Jurkat, Clone E6-1 (cell line): Measurements from ENCODE around the gene SLC46A2. TPM values are rescaled to one million over a fixed set of nuclear protein-coding genes. Genes with fewer than 3 reads are reported as not detected.

Experiments used
- DNase-seq: peaks from one replicate; pipeline ENCODE4 v3.0.0-alpha.2; 2011; ENCODE audit warnings: low read depth, low spot score
- H3K4me3 ChIP-seq: 2 replicates; pipeline ENCODE4 v1.5.1; 2011; ENCODE audit warnings: mild to moderate bottlenecking, low read length, control low read depth, moderate library complexity
- polyA plus RNA-seq: library from polyadenylated mRNA; unstranded; fragments of >200 nt; gene quantifications from one replicate; pipeline ENCODE4 v1.2.1, GENCODE V29; 2012; ENCODE audit warnings: missing spikeins; ENCODE audit not compliant: insufficient read length, insufficient read depth

The SLC46A2 gene, protein sequence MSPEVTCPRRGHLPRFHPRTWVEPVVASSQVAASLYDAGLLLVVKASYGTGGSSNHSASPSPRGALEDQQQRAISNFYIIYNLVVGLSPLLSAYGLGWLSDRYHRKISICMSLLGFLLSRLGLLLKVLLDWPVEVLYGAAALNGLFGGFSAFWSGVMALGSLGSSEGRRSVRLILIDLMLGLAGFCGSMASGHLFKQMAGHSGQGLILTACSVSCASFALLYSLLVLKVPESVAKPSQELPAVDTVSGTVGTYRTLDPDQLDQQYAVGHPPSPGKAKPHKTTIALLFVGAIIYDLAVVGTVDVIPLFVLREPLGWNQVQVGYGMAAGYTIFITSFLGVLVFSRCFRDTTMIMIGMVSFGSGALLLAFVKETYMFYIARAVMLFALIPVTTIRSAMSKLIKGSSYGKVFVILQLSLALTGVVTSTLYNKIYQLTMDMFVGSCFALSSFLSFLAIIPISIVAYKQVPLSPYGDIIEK
- polyA plus RNA-seq, result not detected

DNA sequence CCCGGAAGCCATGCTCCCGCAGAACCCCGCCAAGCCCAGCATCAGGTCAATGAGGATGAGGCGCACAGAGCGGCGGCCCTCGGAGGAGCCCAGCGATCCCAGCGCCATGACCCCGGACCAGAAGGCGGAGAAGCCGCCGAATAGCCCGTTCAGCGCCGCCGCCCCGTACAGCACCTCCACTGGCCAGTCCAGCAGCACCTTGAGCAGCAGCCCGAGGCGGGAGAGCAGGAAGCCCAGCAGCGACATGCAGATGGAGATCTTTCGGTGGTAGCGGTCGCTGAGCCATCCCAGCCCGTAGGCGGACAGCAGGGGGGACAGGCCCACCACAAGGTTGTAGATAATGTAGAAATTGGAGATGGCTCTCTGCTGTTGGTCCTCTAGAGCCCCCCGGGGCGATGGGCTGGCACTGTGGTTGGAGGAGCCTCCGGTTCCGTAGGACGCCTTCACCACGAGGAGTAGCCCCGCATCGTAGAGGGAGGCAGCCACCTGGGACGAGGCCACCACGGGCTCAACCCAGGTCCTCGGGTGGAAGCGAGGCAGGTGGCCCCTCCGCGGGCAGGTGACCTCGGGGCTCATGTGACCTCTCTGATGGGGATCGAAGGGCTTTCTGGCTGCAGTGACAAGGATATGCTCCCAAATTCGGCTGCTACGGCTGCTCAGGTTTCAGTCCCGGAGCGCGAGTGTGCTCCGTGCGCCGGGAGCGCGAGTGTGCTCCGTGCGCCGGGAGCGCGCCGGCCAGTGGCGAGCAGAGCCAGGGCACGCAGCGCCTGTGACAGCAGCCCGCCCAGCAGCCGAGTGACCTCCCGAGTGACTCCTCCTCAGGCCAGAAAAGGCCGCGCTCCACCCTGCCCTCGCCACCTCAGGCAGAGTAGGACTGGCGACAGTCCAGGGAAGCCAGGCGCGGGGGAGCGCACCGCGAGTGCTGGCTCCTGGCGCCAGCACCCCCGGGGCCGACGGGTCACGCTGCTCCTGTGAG lies at the start of gene SLC46A2:
SLC46A2 (minus strand) TSS at position 771 of the 976 bp plus-strand sequence; CDS start at position 576, 195 bp downstream.
- DNase-seq, result no peak

DNA sequence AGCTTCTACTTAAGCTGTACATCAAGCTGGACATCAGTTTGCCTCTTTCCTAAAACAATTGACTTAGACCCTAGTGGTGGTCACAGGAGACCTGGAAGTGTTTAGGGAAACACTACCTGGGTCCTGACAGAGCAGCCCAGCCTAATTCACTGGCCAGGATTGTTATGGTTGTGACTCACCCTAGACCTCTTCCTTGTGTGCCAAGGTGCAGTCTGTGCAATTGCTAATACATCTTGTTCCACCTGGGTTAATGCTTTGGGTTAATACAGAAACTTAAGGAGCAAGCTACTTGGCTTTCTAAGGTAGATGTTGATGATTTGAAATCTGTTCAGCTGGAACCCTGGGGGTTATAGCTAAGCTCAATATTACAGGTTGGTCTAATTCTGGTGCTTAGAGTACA lies 48.7 kb upstream of the SLC46A2 start:
- H3K4me3 ChIP-seq, result no peak overlapping the region
- DNase-seq, result no peak

More for the DNA sequence above, at the start of gene SLC46A2:
- H3K4me3 ChIP-seq, result no peak within 1 kb of the TSS

DNA sequence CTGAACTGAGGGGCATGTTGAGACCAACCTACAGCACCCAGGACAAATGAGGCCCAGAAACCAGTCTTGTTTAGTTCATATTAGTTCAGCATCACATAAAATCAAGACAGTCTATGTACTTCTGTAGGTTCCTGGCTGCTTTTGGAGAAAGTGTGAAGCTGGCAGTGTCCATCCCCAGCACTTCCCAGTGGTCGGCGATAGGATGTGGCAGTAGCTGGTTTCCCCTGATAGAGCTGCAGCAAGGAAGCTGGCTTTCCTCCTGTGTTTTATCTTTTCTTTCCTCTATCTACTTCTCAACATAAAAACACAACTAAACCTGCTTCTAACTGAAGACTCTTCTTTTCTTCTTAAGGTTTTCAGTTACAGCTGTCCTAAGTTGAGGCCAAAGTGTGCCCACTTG lies 43.0 kb upstream of the SLC46A2 start:
- H3K4me3 ChIP-seq, result no peak overlapping the region
- no peak for DNase-seq

DNA sequence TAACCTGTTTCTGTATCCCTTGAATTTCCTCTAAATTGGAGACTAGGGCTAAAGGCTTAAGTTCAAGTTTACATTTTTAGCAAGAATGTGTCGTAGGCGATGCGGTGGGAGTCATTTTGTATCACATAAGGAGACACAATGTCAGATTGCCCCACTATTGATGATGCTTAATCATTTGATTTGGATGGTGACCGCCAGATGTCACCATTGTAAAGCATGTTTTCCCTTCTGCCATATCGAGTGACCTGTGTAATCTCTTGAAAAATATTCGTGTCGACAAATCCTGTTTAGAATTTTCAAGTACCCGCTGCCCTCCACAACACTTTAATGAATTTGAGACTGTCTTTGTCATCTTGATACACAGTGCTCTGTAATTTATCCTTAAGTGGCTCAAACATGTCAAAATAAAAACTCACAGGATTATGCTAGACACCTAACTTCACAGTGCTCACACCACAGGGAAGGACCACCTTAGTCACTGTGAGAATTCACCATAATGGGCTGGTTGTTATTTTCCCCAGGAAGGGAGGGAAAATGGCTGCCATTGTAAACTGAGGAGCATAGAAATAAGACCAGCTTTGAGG lies 34.5 kb upstream of the SLC46A2 start:
- no peak overlapping the region for H3K4me3 ChIP-seq
- peak; percentile 15 for DNase-seq

- no peak overlapping the region for H3K4me3 ChIP-seq
- peak; percentile 60 for DNase-seq
Measured at GRCh38 chr9:112921549-112921948, 30.9 kb upstream of the SLC46A2 start.

GRCh38 chr9:112917987-112918362 lies 27.3 kb upstream of the SLC46A2 start:
- no peak for DNase-seq
- no peak overlapping the region for H3K4me3 ChIP-seq

DNA sequence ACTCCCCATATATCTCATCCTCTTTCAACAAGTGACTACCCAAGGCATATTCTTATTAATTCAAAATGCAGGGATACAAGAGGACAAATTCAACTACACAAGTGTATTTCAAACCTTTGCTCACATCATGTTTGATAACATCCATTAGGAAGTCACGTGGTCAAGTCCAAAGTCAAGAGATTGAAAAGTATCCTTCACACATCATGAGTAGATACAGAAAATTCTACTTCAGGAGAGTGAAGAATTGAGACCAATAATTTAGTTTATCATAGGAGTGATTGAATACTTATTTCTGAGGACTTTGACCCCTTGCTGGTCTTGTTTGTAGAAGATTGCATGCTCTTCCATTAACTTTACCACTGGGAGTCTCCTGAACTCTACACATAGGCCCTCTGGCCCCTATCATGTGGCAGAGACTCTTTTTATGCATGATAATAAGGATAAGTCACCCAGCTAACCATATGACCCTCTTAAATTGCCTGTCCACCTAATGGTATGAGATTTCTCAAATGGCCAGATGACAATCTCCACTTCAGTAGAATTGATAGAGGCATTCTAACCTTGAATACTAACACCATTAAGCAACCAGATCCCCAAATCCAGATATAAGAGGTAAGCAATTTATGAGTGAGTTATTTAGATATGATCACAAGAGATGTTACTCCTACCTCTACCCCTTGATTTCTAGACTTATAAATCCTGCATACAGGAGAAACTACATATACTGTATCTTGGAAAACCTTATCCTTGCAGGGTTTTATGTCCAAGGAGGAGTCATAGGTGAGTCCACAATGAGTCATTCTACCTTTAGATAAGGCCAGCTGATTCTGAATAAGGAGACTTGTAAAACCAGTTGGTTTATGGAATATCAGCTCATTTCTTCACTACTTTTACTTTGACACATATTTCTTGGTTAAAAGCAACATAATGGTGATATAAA lies 26.6 kb upstream of the SLC46A2 start:
- no peak overlapping the region for H3K4me3 ChIP-seq
- DNase-seq, result no peak

DNA sequence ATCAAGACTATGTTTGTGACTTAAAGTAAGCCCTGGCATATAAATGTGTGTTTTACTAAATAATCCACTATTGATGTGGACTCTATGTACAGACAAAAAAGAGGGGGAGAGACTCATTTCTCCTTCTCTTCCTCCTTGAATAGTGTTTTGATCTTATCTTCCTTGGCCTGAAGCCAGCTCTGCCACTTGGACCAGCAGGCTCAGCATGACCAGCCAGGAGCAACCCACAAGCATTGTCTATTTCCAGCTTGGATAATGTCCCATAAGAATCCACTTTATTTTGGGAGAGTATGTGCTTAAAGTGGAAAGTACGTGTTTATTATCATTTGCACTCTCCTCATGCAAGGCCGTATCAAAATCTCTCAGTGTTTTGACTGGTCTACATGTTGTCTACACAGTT lies 23.8 kb upstream of the SLC46A2 start:
- DNase-seq, result no peak
- H3K4me3 ChIP-seq, result no peak overlapping the region

DNA sequence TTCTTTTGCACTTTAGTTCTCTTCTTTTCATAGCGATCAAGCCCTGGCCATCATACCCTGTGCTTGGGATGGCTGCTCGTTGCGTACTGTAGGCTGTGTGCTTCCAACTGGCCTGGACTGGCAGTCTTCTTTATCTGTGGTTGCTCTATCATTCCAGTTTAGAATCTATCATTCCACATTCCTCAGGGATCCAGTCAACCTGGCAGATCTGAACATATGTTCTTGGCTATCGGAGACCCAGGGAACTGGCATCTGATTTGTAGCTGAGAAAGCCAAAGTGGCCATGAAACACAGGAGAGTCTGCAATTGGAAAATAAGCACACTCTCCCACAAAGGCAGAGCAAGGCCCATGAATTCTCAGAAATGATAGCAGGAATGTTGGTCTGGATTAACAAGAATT lies 22.6 kb upstream of the SLC46A2 start:
- DNase-seq, result no peak
- no peak overlapping the region for H3K4me3 ChIP-seq

DNA sequence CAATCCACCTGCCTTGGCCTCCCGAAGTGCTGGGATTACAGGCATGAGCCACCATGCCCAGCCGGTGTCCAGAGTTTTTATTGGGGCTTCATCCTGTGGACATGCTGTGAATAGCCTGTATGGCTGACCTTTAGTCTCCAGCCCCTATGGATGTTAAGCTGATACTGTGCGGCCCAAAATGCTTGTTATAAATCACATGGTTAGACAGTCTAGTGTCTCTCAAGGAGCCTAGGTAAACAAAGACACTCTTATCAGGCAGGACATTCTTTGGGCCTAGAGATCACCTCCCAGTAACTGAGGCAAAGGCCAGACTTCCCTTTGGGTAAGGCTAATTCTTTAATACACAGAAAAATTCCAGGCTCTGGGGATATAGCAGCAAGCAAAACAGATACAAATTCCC lies 22.0 kb upstream of the SLC46A2 start:
- no peak overlapping the region for H3K4me3 ChIP-seq
- DNase-seq, result no peak

- H3K4me3 ChIP-seq, result no peak overlapping the region
- DNase-seq, result no peak
Measured at GRCh38 chr9:112911736-112912135, 21.1 kb upstream of the SLC46A2 start.

- no peak for DNase-seq
- no peak overlapping the region for H3K4me3 ChIP-seq
Measured at GRCh38 chr9:112905084-112905483, 14.4 kb upstream of the SLC46A2 start.

DNA sequence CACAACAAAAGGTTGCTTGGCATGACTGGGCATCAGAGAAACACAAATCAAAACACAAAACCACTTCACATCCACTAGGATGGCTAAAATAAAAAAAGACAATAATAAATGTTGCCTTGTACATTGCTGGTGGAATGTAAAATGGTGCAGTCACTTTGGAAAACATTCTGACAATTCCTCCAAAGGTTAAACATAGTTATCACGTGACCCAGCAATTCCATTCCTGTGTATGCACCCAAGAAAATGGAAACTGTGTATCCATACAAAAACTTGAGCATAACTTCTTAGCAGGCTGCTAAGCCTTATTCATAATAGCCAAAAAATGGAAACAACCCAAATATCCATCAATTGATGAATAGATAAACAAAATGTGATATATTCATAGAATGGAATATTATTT lies 10.2 kb upstream of the SLC46A2 start:
- DNase-seq, result no peak
- no peak overlapping the region for H3K4me3 ChIP-seq

- H3K4me3 ChIP-seq, result no peak overlapping the region
- DNase-seq, result no peak
Measured at GRCh38 chr9:112900488-112900887, 9.8 kb upstream of the SLC46A2 start.

DNA sequence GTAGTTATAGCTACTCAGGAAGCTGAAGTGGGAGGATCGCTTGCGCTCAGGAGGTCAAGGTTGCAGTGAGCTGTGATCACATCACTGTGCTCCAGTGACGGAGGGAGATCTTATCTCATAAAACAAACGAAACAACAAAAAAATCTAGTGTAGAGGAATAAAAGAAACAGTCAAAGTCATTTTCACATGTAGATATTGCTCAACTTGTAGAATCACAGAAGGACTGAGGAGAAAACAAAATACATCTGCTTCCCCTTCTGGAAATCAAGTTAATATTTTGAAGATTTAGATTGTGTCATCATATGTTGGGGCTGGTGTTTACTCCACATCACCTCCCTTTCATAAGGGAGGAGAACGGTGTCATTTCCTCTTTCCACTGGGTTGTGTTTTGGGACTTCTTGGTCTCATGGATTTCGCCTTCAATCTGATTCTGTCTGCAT lies 8.2 kb upstream of the SLC46A2 start:
- DNase-seq, result no peak
- H3K4me3 ChIP-seq, result no peak overlapping the region

DNA sequence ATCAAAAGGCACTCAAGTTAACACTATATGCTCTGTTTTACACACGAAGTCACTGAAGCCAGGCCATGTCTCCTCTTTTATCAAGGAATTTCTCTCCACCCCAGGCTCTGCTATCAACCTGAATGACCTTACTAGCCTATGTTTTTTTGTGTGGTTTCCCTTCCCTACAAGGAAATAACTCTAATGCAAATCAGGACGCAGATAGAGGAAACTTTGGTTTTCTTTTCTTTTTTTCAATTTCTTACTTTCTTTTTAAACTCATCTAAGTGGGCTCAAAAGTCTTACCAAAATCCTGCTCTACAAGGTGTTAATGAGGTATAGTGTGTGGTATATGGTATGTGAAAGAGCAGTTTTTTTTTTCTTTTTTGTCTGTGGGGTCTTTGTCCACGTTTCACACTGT lies 5.5 kb upstream of the SLC46A2 start:
- no peak for DNase-seq
- H3K4me3 ChIP-seq, result no peak overlapping the region

DNA sequence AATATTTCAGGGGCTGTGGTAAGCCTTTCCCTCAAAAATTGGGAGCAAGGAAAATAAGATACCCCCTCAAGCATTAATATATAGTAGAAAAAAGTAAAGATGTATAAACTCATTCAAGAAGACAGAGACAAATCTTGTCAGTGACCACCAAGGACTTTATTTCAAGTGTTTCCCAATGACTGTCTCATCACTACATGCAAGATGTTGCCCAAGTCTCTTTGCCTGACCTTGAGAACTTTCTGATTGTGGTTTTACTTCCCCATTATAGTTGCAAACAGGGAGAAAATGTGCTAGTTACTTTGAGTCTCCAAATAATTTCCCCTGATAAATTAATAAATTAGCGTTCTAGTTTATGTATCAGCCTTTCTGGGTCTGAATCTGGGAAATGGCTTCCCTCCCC lies 4.0 kb upstream of the SLC46A2 start:
- H3K4me3 ChIP-seq, result no peak overlapping the region
- no peak for DNase-seq

DNA sequence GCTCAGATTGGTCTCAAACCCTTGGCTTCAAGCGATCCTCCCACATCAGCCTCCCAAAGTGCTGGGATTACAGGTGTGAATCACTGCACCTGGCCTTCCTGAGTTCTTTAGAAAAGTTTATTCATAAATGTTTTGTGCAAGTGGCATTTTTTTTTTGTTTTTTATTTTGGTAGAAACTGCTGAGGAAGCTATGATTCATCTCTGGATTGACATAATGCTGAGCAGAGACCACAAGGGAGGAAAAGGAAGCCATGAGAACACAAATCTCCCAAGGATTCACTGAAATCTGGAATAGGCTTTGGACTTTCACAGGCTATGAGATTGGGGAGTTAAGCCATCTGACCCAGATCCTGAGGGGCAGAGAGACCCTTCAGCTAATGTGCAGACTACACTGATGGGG lies 3.4 kb upstream of the SLC46A2 start:
- no peak overlapping the region for H3K4me3 ChIP-seq
- no peak for DNase-seq
